NCI-H1694 treated with DMSO at 0.1 percent for 48 hours (cell line): ENCODE data around the gene TPR.

Source experiments
- DNase-seq: peaks from one replicate; lab custom pipeline; 2025; lab: John Stamatoyannopoulos, UW

TPR gene

DNA sequence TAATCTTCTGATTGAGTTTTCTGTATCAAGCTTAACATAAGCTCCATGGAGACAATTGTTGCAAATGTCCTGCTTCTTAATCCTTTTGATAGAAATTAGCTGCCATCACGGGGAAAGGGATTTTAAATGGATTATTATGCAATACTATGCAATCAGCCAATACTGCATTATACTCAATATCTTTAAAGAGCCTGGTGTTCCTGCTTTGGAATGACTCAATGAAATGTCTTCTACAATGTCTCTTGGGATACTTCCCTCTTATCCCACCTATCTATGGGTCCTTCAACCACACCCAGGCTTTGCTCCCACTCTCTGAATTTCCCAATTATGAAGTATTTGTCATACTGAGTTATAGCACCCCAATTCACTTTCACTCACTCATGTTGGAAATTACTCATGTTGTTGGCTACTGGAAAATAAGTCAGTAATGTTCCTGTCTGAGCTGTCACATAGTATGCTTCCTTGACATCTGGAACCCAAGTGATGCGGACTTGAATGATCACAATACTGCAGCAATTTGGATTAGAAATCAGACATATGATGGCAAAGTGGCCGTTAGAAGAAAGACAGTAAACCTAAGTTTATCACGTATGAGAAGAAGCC lies 85.0 kb downstream of the TPR start:
- no peak for DNase-seq

DNA sequence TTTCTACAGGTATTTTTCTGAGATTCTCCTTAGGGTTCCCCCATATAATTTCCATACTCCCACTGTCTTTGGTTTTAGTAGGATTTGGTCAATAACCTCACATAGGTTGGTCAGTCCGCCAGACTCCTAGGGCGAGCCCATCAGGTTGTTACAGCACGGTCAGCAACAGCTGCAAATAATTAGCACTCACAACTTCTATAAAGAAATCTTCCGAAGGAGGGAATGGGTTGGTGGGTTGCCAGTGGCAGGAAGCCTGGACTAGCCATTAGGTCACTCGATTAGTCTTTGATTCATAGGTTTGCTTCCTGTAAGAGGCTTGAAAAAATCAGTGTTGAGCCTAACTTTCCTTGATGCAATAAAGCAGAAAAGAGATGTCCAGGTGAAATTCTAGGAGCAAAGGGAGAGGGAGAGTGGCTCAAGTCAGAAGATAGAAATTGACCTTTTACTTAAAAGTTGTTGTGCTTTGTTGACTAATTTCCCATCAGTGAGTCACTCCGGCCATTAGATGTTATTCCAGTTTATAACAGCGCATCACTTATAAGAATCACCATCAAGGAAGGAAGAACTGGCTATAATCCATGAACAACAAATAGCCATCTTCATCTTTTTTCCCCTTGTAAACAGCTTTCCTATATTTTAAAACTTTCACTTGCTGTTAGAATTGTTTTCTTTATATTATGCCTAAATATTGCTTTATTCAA lies 88.3 kb downstream of the TPR start:
- DNase-seq = no peak

DNA sequence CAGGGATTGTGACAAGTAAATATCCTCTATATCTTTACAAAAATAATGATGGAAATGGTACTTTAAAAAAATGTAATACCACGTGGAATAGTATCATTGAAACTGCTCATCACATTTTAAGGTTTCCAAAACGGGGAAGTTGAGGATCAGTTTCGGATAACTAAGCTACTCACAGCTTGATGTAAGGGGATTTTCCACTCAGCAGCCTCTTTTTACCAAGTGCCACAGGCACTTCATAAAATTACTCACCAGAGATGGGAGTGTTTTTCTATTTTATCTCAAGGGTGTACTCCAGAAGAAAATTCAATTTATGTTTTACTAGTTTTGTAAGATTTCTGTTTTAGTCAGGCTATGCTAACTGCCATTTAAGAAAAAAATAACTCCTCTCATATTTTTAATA lies 91.7 kb downstream of the TPR start:
- DNase-seq = no peak

DNA sequence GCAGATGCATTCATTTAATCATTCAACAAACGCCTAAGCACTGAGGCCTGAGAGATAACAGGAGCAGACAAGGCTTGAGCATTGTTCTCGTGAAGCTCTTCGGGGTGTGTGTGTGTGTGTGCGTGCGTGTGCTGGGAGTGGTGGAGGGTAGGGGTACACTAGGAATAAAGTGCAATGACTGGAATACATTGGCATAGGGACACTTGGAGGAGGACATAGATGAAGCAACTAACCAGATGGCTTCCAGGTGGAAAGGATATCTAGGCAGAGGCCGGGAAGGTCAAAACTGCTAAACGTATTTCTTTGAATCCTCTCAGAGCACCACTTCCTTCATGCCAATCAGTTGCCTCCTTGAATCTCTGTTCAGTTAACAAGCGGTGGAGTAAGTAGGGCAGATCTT lies 92.6 kb downstream of the TPR start:
- DNase-seq = no peak

DNA sequence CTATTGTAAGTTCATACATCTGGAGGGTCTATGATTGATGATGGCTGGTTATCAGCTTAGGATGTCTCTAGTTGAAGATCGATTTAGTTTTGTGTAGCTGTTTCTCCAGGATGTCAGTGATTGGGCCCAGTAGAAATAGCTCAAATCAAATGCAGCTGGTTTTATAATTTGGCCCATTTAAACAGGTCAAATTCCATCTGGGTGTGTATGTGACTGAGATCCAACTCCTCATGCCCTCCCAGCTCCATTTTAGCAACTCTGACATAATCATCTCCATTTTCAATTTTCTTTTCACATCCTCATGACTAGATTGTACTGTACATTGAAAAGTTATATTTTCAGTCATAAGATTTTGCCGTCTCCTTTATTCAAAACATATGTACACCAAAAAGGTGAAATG lies 99.2 kb downstream of the TPR start:
- no peak for DNase-seq

DNA sequence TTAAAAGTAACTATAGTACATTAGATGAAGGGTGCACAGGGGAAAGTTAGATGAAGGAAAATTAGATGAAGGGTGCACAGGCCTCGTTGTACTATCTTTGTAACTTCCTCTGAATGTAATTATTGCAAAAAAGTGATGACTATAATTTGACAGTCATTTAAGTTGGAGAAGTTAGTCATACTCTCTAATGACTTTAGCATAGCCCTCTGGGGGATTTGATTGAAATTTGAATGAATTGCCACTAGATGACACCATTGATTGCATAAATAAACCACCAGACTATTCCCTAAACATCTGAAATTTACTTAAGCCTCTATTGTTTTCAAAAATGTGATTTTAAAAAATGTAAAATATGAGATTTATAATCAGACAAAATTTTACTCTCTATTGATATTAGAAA lies 102.6 kb downstream of the TPR start:
- peak; percentile 2 for DNase-seq

DNA sequence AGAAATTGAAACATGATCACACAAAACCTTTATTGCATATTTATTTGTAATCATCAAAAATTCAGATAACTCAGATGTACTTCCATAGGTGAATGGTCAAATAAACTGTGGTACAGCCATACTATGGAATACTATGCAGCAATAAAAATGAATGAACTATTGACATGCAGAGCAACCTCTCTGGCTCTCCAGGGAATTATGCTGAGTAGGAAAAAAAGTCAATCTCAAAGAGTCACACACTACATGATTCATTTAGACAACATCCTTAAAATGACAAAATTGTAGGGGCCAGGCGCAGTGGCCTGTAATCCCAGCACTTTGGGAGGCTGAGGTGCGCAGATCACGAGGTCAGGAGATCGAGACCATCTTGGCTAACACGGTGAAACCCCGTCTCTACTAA lies 104.0 kb downstream of the TPR start:
- DNase-seq = no peak
